Measurements from ENCODE around the gene NELL2. TPM values are rescaled to one million over a fixed set of nuclear protein-coding genes. Genes with fewer than 3 reads are reported as not detected.

Gene NELL2
- total RNA-seq, 4 donors from 2014 or later: 7.5 to 39.2 (median 15.9) TPM

GRCh38 chr12:44859998-44860689 is 16.0 kb downstream of the NELL2 start:
- no peak for TF ChIP-seq POLR2A (IDR thresholded peaks at IDR 0.05)
- TF ChIP-seq CTCF (IDR thresholded peaks at IDR 0.05): no peak
- Histone ChIP-seq H3K27me3 (no peaks in the 10 kb centered on the region), H3K27ac (no peak overlapping the region), H3K36me3 (no peaks in the 10 kb centered on the region), H3K9me3 (peaks cover 0 to 4% (median 0%) of the 10 kb centered on the region in 4 donors), H3K4me1 (no peaks in the 10 kb centered on the region), H3K4me3 (no peak overlapping the region)
- DNase-seq: no peak

GRCh38 chr12:44858226-44858855 is 17.8 kb downstream of the NELL2 start:
- no peak for DNase-seq
- peaks cover 0 to 4% (median 0%) of the 10 kb centered on the region in 4 donors for H3K9me3 ChIP-seq
- no peaks in the 10 kb centered on the region for H3K36me3 ChIP-seq
- no peak for TF ChIP-seq CTCF (IDR thresholded peaks at IDR 0.05)
- H3K4me1 ChIP-seq: no peaks in the 10 kb centered on the region
- H3K4me3 ChIP-seq: no peak overlapping the region
- H3K27ac ChIP-seq: no peak overlapping the region
- no peaks in the 10 kb centered on the region for H3K27me3 ChIP-seq

- no peak for TF ChIP-seq POLR2A (IDR thresholded peaks at IDR 0.05)
- TF ChIP-seq CTCF (IDR thresholded peaks at IDR 0.05): no peak
- H3K9me3 ChIP-seq: no peaks in the 10 kb centered on the region
- H3K27me3 ChIP-seq: no peaks in the 10 kb centered on the region
- no peaks in the 10 kb centered on the region for H3K36me3 ChIP-seq
- peaks cover 0 to 8% (median 0%) of the 10 kb centered on the region in 4 donors for H3K4me1 ChIP-seq
- no peak for DNase-seq
- H3K27ac ChIP-seq: no peak overlapping the region
- H3K4me3 ChIP-seq: no peak overlapping the region
Measured at GRCh38 chr12:44852483-44852882, 23.6 kb downstream of the NELL2 start.

GRCh38 chr12:44851586-44851985 is 24.5 kb downstream of the NELL2 start:
- no peaks in the 10 kb centered on the region for H3K27me3 ChIP-seq
- H3K4me1 ChIP-seq: peaks cover 0 to 8% (median 0%) of the 10 kb centered on the region in 4 donors
- H3K4me3 ChIP-seq: no peak overlapping the region
- TF ChIP-seq CTCF (IDR thresholded peaks at IDR 0.05): no peak
- TF ChIP-seq POLR2A (IDR thresholded peaks at IDR 0.05): no peak
- H3K27ac ChIP-seq: no peak overlapping the region
- no peaks in the 10 kb centered on the region for H3K36me3 ChIP-seq
- H3K9me3 ChIP-seq: no peaks in the 10 kb centered on the region
- no peak for DNase-seq

GRCh38 chr12:44848703-44849085 is 27.4 kb downstream of the NELL2 start:
- no peaks in the 10 kb centered on the region for H3K27me3 ChIP-seq

More at GRCh38 chr12:44848703-44849085, 27.4 kb downstream of the NELL2 start:
- no peaks in the 10 kb centered on the region for H3K36me3 ChIP-seq
- no peak for DNase-seq
- peak overlapping the region in 3 of 4 donors; percentile 29 to 73 (median 58) for H3K27ac ChIP-seq
- no peak overlapping the region for H3K4me3 ChIP-seq
- no peaks in the 10 kb centered on the region for H3K9me3 ChIP-seq
- TF ChIP-seq POLR2A (IDR thresholded peaks at IDR 0.05) (no peak), CTCF (IDR thresholded peaks at IDR 0.05) (no peak)
- H3K4me1 ChIP-seq: peaks cover 0 to 8% (median 0%) of the 10 kb centered on the region in 4 donors
